Ishikawa (cell line): ENCODE data around the gene PRAMEF18.
"Not testable (repeated sequence)": the region's sequence is repeated elsewhere in the genome, so short reads cannot be mapped to it uniquely, and the experiment has no call there.

Experiments used
- CEBPB ChIP-seq: IDR thresholded peaks from 2 replicates; pipeline ENCODE4 v1.6.1; 2012
- CREB1 ChIP-seq: IDR thresholded peaks from 2 replicates; pipeline ENCODE4 v1.6.1; 2012; ENCODE audit warnings: low read depth
- EGR1 ChIP-seq: IDR thresholded peaks from 2 replicates; pipeline ENCODE4 v1.6.1; 2012
- EP300 ChIP-seq: IDR thresholded peaks from 2 replicates; pipeline ENCODE4 v1.6.1; 2012; ENCODE audit warnings: borderline replicate concordance
- FOXM1 ChIP-seq: IDR thresholded peaks from 2 replicates; pipeline ENCODE4 v1.6.1; 2012; ENCODE audit warnings: low read depth, borderline replicate concordance
- NFIC ChIP-seq: IDR thresholded peaks from 2 replicates; pipeline ENCODE4 v1.6.1; 2012
- RAD21 ChIP-seq: IDR thresholded peaks from 2 replicates; pipeline ENCODE4 v1.6.1; 2012; ENCODE audit warnings: low read depth
- TCF12 ChIP-seq: IDR thresholded peaks from 2 replicates; pipeline ENCODE4 v1.6.1; 2012; ENCODE audit warnings: low read depth
- TEAD4 ChIP-seq: IDR thresholded peaks from 2 replicates; pipeline ENCODE4 v1.6.1; 2012
- YY1 ChIP-seq: IDR thresholded peaks from 2 replicates; pipeline ENCODE4 v1.6.1; 2012; ENCODE audit warnings: low read depth
- ZBTB7A ChIP-seq: IDR thresholded peaks from 2 replicates; pipeline ENCODE4 v1.6.1; 2012; ENCODE audit warnings: low read depth
- TF ChIP-seq, protein P1 (sequence below): IDR thresholded peaks from 2 replicates; pipeline ENCODE4 v1.6.1; 2012
- TF ChIP-seq, protein P2 (sequence below): IDR thresholded peaks from 2 replicates; pipeline ENCODE4 v1.6.1; 2012; ENCODE audit warnings: low read depth, mild to moderate bottlenecking

PRAMEF18 gene, protein sequence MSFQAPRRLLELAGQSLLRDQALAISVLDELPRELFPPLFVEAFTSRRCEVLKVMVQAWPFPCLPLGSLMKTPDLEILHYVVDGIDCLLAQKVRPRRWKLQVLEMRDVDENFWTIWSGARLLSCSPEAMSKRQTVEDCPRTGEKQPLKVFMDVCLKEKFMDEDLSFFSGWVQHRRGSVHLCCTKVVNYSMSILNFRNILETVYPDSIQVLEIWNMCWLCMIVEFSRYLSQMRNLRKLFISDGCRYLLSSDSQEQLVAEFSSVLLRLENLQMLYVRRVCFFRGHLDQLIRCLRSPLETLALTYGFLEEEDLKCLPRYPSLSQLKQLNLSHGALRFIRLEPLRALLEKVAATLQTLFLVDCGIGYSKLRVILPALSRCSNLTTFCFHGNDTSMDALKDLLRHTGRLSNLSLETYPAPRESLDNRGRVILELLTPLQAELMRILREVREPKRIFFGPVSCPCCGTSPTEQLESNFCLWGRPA

DNA sequence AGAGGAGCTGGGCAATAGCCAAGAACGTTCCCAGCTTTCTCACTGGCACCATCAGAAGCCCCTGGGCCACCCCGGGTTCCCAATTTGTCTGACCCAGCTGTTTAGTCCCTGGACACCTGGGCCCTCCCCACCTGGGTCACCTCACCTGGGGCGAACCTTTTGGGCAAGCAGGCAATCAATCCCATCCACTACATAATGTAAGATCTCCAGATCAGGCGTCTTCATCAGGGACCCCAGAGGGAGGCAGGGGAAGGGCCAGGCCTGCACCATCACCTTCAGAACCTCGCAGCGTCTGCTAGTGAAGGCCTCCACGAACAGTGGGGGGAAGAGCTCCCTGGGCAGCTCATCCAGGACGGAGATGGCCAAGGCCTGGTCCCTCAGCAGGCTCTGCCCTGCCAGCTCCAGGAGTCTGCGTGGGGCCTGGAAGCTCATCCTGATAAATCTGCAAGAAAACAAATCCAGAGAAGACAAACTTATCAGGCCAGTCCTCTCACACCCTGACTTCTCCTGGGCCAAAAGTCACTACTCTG lies at the start of gene PRAMEF18:
Gene PRAMEF18 (minus strand): TSS at position 480 of the 530 bp plus-strand sequence. CDS start 48 bp downstream, at position 432.
- not testable (repeated sequence) for TF ChIP-seq YY1, EP300, NFIC

DNA sequence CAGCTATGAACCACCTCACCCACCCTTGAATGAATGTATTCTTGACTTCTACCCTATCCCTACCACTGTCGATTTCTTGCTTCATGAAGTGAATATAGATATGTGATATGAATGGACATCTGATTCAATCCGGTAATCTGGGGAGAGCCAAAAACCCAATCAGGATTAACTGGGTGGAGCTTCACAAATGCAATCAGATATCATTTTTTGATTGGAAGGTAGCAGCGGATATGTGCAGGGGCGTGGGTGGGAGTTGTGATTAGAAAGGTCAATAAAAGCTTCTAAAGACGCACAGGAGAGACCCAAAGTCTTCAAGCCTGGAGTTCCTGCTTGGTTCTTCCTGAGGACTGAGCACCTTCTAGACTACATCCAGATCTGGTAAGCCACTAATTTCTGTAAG lies 27.9 kb upstream of the PRAMEF18 start, which contains the start of gene PRAMEF5:
Gene PRAMEF5 (plus strand): TSS at position 301 of the 400 bp plus-strand sequence. CDS start 5,071 bp downstream, outside the sequence.
- not testable (repeated sequence) for TF ChIP-seq CEBPB, TEAD4, YY1

DNA sequence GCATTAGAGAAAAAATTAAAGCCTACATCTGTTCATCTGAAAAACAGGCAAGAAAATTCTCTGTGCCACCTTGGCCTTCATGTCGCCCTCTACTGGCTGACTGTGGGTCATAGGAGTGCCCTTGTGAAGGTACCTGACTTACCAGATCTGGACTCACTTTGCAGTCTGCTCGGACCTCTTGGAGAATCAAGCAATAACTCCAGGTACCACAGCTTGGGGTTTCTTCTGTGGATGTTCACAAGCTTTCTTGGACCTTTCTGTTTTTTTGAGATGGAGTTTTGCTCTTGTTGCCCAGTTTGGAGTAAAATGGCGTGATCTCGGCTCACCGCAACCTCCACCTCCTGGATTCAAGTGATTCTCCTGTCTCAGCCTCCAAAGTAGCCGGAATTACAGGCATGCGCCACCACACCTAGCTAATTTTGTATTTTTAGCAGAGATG lies 2.4 kb upstream of the PRAMEF18 start:
- TF ChIP-seq, protein P1, sequence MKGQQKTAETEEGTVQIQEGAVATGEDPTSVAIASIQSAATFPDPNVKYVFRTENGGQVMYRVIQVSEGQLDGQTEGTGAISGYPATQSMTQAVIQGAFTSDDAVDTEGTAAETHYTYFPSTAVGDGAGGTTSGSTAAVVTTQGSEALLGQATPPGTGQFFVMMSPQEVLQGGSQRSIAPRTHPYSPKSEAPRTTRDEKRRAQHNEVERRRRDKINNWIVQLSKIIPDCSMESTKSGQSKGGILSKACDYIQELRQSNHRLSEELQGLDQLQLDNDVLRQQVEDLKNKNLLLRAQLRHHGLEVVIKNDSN, result no peak
- TF ChIP-seq TEAD4 (no peak), CEBPB (no peak)

DNA sequence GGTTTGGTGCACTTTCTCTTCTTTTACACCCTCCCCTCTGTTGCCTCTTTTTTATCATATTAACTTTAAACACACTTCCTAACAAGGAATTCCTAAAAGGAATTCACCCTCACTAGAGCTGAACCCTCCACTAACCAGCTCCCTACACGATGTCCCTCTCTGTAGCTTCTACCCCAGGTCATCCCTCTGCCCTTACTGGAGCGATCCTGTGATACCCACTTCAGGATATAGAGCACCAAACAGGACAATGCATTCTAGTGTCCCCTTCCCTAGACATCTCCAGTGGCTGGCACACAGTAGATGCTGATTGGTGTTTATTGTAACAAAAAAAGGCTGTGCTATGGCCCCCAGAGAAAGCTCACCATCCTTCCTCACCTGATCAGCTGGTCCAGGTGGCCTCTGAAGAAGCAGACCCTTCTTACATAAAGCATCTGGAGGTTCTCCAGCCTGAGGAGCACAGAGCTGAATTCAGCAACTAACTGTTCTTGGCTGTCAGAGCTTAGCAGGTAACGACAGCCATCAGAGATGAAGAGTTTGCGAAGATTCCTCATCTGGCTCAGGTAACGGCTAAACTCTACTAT lies 1.4 kb downstream of the PRAMEF18 start:
- TF ChIP-seq TCF12, result no peak
- TF ChIP-seq NFIC, result no peak
- TF ChIP-seq FOXM1, result no peak
- TF ChIP-seq ZBTB7A, result no peak
- no peak for TF ChIP-seq YY1
- TF ChIP-seq CEBPB, result no peak
- TF ChIP-seq EP300, result no peak
- TF ChIP-seq CREB1, result no peak
- TF ChIP-seq RAD21, result no peak
- TF ChIP-seq TEAD4, result no peak
- TF ChIP-seq, protein P2, sequence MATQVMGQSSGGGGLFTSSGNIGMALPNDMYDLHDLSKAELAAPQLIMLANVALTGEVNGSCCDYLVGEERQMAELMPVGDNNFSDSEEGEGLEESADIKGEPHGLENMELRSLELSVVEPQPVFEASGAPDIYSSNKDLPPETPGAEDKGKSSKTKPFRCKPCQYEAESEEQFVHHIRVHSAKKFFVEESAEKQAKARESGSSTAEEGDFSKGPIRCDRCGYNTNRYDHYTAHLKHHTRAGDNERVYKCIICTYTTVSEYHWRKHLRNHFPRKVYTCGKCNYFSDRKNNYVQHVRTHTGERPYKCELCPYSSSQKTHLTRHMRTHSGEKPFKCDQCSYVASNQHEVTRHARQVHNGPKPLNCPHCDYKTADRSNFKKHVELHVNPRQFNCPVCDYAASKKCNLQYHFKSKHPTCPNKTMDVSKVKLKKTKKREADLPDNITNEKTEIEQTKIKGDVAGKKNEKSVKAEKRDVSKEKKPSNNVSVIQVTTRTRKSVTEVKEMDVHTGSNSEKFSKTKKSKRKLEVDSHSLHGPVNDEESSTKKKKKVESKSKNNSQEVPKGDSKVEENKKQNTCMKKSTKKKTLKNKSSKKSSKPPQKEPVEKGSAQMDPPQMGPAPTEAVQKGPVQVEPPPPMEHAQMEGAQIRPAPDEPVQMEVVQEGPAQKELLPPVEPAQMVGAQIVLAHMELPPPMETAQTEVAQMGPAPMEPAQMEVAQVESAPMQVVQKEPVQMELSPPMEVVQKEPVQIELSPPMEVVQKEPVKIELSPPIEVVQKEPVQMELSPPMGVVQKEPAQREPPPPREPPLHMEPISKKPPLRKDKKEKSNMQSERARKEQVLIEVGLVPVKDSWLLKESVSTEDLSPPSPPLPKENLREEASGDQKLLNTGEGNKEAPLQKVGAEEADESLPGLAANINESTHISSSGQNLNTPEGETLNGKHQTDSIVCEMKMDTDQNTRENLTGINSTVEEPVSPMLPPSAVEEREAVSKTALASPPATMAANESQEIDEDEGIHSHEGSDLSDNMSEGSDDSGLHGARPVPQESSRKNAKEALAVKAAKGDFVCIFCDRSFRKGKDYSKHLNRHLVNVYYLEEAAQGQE, result no peak
- TF ChIP-seq EGR1, result no peak

DNA sequence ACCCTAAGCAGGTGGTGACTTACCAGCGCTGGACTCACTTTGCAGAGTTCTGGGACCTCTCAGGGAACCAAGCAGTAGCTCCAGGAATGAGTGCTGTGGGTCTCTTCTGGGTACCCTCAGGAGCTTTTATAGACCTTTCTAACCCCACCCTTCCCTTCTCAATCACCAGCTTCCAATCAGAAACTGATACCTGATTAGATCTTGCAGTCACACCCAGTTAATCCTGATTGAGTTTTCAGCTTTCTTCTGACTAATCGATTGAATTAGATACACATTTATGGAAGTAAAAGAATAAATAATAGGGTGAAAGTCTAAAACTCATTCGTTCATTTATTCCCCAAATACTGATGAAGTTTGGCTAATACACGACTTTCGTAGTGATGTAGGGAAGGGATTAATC lies 24.6 kb downstream of the PRAMEF18 start, which contains the start of gene PRAMEF13:
Gene PRAMEF13 (minus strand): TSS at position 101 of the 400 bp plus-strand sequence. CDS start 1,820 bp downstream, outside the sequence.
- TF ChIP-seq, protein P2, result not testable (repeated sequence)
- not testable (repeated sequence) for TF ChIP-seq RAD21
- TF ChIP-seq, protein P1, result not testable (repeated sequence)
